Stimulated activated CD8-positive, alpha-beta memory T cell treated with anti-CD3 and anti-CD28 coated beads, Interleukin-7, amount 100 ng/mL, for 48 hours (primary cell): Measurements from ENCODE around the gene POMZP3.
"Not testable (repeated sequence)": the region's sequence is repeated elsewhere in the genome, so short reads cannot be mapped to it uniquely, and the experiment has no call there.

Experiments used
- DNase-seq, 2 donors: peaks; one replicate each; pipeline ENCODE4 v3.0.0-alpha.2; 2020; ENCODE audit warnings: low read depth in 1 of 2; ENCODE audit errors: extremely low read depth in 1 of 2

Gene POMZP3

GRCh38 chr7:76591033-76591432 is 36.0 kb downstream of the POMZP3 start:
- not testable (repeated sequence) for DNase-seq

GRCh38 chr7:76588586-76588985 is 38.5 kb downstream of the POMZP3 start:
- DNase-seq: not testable (repeated sequence)

- DNase-seq: not testable (repeated sequence)
Measured at GRCh38 chr7:76586585-76587315, 40.3 kb downstream of the POMZP3 start.

- DNase-seq: not testable (repeated sequence)
Measured at GRCh38 chr7:76583636-76584281, 43.3 kb downstream of the POMZP3 start.

DNA sequence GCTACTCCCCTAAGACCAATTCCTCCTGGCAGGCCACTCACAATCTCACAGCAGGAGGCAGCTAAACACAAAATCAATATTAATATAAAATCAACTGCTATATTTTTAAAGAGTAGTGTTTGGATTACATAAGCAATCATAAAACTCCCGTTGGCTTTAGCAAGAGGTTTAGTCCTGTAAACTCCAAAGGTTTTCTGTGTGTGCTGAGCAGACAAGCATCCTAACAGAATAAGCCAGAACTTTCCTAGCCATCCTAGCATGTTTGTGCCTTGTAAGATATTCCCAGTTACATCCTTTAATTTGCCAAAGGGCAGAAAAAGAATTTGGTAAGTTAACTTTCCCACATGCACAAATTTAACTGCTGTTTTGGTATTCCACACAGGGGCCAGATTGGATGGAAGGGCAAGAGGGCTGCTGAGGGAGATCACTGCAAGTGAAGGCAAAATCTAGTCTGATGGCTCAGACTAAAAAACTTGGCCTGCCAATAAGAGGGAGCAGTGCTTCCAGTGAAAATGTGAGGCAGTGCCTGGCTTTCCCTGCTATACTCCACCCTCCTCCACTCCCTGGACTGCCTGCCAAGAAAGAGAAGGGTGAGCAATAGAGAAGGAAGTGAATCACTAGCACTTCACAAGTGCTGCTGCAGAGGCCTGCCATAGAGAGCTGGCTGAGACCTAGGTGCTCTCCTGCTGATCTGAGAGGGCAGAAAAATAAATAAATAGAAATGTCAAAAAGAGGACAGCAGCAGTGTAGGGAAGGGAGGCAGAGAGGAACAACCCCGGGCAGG is 44.0 kb downstream of the POMZP3 start:
- not testable (repeated sequence) for DNase-seq

DNA sequence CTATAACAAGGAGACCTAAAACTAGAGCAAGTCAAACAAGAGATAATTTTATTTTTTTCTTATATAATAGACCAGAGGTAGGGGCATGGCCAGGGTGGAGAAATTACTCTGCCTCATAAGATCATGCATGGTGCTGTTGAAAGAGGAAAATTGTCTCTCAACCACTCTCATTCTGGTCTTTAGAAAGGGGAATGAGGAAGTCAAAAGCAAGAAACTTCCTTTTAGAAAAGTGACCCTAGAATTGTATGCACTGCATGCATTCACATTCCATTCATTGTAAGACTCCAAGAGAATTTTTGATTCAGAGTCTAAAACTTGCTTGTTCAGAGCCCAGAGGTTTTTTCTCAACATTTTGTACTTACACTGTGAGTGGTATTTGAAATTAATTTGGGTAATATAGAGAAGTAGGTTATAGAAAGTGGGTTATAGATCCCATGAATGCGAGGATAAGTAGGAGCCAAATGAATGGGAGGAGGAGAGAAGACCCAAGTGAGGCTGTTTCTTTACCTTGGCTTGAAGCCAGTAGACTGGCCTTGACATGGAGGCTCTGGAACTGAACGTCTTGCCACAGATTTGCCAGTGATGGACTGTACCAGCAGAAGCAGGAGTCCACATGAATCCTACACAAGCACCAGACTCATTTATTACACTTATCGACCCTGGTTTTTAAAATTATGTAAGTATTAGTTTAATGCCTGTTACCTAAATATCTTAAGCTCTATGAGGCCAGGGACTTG is 51.0 kb downstream of the POMZP3 start:
- not testable (repeated sequence) for DNase-seq

DNA sequence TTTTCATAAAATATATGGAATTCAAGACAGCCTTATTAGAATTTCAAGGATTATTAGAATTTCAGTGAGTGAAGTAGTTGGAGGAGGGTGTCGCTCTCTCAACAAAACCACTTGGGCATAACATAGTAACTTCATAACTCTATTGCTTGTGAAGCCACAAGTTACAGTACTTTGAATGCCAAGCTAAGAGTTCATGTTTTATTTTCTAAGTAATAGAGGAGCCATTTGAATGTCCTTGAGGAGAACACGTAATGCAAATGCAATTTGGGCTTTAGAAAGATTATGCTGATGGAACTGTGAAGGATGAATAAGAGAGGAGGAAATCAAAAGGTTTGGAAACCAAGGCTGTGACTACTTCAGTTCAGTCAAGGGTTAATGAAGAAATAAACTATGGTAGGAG is 51.6 kb downstream of the POMZP3 start:
- not testable (repeated sequence) for DNase-seq

GRCh38 chr7:76572296-76572695 is 54.8 kb downstream of the POMZP3 start:
- DNase-seq: not testable (repeated sequence)

GRCh38 chr7:76570324-76570775 is 56.7 kb downstream of the POMZP3 start:
- DNase-seq: not testable (repeated sequence)

- not testable (repeated sequence) for DNase-seq
Measured at GRCh38 chr7:76568742-76569141, 58.3 kb downstream of the POMZP3 start.

- DNase-seq: not testable (repeated sequence)
Measured at GRCh38 chr7:76567753-76568152, 59.3 kb downstream of the POMZP3 start.

- not testable (repeated sequence) for DNase-seq
Measured at GRCh38 chr7:76567311-76567710, 59.8 kb downstream of the POMZP3 start.

DNA sequence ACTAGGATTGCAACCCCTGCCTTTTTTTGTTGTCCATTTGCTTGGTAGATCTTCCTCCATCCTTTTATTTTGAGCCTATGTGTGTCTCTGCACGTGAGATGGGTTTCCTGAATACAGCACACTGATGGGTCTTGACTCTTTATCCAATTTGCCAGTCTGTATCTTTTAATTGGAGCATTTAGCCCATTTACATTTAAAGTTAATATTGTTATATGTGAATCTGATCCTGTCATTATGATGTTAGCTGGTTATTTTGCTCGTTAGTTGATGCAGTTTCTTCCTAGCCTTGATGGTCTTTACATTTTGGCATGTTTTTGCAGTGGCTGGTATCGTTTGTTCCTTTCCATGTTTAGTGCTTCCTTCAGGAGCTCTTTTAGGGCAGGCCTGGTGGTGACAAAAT is 62.1 kb downstream of the POMZP3 start:
- not testable (repeated sequence) for DNase-seq

GRCh38 chr7:76561342-76561741 is 65.7 kb downstream of the POMZP3 start:
- DNase-seq: not testable (repeated sequence)

- not testable (repeated sequence) for DNase-seq
Measured at GRCh38 chr7:76560157-76560556, 66.9 kb downstream of the POMZP3 start.
